Loucy (cell line): Measurements from ENCODE around the gene FLT3LG.
A peak's percentile ranks its signal among the peaks of the same experiment; 100 is the strongest.
"Not testable (repeated sequence)": the region's sequence is repeated elsewhere in the genome, so short reads cannot be mapped to it uniquely, and the experiment has no call there.

Source experiments
- H2AFZ ChIP-seq: fragments of 200-600 bp; sonication (generic); 2 replicates; pipeline ENCODE4 v1.6.0; 2016; ENCODE audit warnings: antibody characterized with exemption, mild to moderate bottlenecking, low read length, moderate library complexity
- H3F3A ChIP-seq: fragments of 200-600 bp; 2 replicates; pipeline ENCODE4 v1.6.0; 2016; ENCODE audit warnings: antibody characterized with exemption, low read depth, mild to moderate bottlenecking
- H3K27me3 ChIP-seq: fragments of 200-600 bp; sonication (generic); 2 replicates; pipeline ENCODE4 v1.6.1; 2014; ENCODE audit warnings: low read length, mild to moderate bottlenecking; ENCODE audit not compliant: insufficient read depth, poor library complexity, severe bottlenecking
- H3K36me3 ChIP-seq: fragments of 200-600 bp; sonication (generic); 2 replicates; pipeline ENCODE4 v1.6.1; 2016; ENCODE audit warnings: low read length; ENCODE audit not compliant: insufficient read depth
- H3K4me1 ChIP-seq: fragments of 200-600 bp; sonication (generic); 2 replicates; pipeline ENCODE4 v1.5.1; 2014; ENCODE audit warnings: low read length, mild to moderate bottlenecking; ENCODE audit not compliant: insufficient read depth, poor library complexity, severe bottlenecking
- H3K4me2 ChIP-seq: fragments of 200-600 bp; sonication (generic); 2 replicates; pipeline ENCODE4 v1.6.0; 2014; ENCODE audit warnings: antibody characterized with exemption, low read length, low read depth, mild to moderate bottlenecking; ENCODE audit not compliant: poor library complexity, severe bottlenecking
- H3K4me3 ChIP-seq: fragments of 200-600 bp; sonication (generic); 2 replicates; pipeline ENCODE4 v1.5.1; 2014; ENCODE audit warnings: low read length, mild to moderate bottlenecking, mixed read lengths; ENCODE audit not compliant: poor library complexity, severe bottlenecking
- H3K79me2 ChIP-seq: fragments of 200-600 bp; sonication (generic); 2 replicates; pipeline ENCODE4 v1.6.1; 2014; ENCODE audit warnings: low read length; ENCODE audit not compliant: insufficient read depth
- H3K9ac ChIP-seq: fragments of 200-600 bp; sonication (generic); 2 replicates; pipeline ENCODE4 v1.6.0; 2014; ENCODE audit warnings: mild to moderate bottlenecking, low read depth, low read length, moderate library complexity; ENCODE audit not compliant: poor library complexity, severe bottlenecking
- H3K9me2 ChIP-seq: fragments of 200-600 bp; sonication (generic); replicated peaks from 2 replicates; pipeline ENCODE4 v1.6.1; 2016; ENCODE audit warnings: low read depth, low read length, mixed read lengths
- H3K9me3 ChIP-seq: fragments of 200-600 bp; sonication (generic); 2 replicates; pipeline ENCODE4 v1.6.1; 2014; ENCODE audit warnings: mild to moderate bottlenecking, antibody characterized with exemption, low read length, low read depth; ENCODE audit not compliant: insufficient read depth
- H4K20me1 ChIP-seq: fragments of 200-600 bp; sonication (generic); 2 replicates; pipeline ENCODE4 v1.6.0; 2014; ENCODE audit warnings: antibody characterized with exemption, low read length, mild to moderate bottlenecking; ENCODE audit not compliant: insufficient read depth, poor library complexity, severe bottlenecking
- EZH2phosphoT487 ChIP-seq: fragments of 200-600 bp; IDR thresholded peaks from 2 replicates; pipeline ENCODE4 v1.6.1; 2018; ENCODE audit warnings: antibody characterized with exemption, mild to moderate bottlenecking, moderate library complexity, borderline replicate concordance
- TF ChIP-seq, protein P1 (sequence below): fragments of 200-600 bp; sonication (generic); conservative IDR thresholded peaks from 2 replicates; pipeline ENCODE4 v1.5.1; 2014; ENCODE audit warnings: mild to moderate bottlenecking, antibody characterized with exemption, low read length

The FLT3LG gene

DNA sequence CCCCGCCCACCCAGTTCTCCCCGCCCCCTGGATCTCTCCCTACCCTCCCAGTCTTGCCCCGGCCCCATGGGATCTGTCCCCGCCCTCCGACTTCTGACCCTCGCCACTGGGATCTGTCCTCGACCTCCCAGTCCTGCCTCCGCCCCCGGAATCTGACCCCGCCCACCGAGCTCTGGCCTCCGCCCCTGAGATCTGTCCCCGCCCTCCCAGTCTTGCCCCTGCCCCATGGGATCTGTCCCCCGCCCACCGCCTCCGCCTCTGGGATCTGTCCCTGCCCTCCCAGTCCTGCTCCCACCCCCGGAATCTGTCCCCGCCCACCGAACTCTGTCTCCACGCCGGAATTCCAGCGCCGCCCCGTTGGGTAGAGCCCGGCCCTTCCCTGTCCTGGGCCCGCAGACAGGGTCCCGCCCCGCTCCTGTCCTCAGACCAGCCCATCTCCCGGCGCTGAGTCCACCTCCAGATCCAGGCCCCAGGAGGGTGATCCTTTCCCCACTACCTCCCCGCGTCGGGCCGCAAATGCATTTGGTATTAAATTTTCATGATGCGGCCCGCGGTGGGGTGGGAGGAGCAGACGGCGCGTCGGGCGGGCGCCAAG is 31.1 kb upstream of the FLT3LG start:
- peak overlapping the region; percentile 98 for H2AFZ ChIP-seq
- H3K4me1 ChIP-seq: peaks cover 11% of the 10 kb centered on the region
- peaks cover 8% of the 10 kb centered on the region; the same call in 1 of the 2 replicates for H3F3A ChIP-seq
- no peaks in the 10 kb centered on the region for H3K36me3 ChIP-seq
- H3K9me3 ChIP-seq: no peaks in the 10 kb centered on the region
- H3K27me3 ChIP-seq: no peaks in the 10 kb centered on the region
- H3K9ac ChIP-seq: peak overlapping the region; percentile 90
- peak overlapping the region; percentile 90 for H3K4me3 ChIP-seq
- H3K79me2 ChIP-seq: peaks cover 3% of the 10 kb centered on the region; the same call in 1 of the 2 replicates
- peaks cover 11% of the 10 kb centered on the region for H4K20me1 ChIP-seq
- H3K4me2 ChIP-seq: peak overlapping the region; percentile 94
- H3K9me2 ChIP-seq: no peaks in the 10 kb centered on the region
- TF ChIP-seq, protein P1, sequence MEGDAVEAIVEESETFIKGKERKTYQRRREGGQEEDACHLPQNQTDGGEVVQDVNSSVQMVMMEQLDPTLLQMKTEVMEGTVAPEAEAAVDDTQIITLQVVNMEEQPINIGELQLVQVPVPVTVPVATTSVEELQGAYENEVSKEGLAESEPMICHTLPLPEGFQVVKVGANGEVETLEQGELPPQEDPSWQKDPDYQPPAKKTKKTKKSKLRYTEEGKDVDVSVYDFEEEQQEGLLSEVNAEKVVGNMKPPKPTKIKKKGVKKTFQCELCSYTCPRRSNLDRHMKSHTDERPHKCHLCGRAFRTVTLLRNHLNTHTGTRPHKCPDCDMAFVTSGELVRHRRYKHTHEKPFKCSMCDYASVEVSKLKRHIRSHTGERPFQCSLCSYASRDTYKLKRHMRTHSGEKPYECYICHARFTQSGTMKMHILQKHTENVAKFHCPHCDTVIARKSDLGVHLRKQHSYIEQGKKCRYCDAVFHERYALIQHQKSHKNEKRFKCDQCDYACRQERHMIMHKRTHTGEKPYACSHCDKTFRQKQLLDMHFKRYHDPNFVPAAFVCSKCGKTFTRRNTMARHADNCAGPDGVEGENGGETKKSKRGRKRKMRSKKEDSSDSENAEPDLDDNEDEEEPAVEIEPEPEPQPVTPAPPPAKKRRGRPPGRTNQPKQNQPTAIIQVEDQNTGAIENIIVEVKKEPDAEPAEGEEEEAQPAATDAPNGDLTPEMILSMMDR: no peak
- TF ChIP-seq EZH2phosphoT487: no peak

DNA sequence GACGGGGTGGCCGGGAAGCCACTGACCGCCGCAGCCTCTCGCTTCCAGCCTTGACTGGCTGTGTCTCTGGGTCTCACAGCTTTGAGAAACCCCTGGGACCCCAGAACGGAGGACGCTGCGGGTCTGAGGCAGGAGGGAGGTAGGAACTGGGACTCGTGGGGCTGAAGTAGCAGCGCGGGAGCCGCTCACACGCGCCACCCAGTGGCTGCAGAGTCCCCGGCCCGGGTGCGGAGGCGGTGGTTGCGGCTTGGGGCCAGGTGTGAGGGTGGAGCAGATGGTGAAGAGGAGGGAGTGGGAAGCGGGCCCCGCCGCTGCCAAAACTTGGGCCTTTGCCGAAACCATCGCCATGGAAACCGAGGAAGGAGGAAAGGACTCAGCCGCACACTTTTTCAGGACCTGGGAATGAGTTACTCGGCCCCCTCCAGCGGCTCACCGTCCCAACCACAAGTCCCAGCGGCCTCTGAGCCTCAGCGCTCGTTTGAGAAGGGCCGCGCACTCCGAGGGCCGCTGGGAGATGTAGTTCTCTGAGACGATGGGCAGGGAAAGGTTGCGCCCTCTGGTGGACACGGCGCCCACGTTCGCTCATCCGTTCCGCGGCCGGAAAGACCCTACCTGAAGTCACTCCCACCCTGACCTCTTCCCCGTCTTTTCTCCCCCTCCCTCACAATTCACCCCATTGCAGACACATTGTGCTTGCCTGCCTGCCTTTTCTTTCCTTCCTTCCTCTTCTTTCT is 30.5 kb upstream of the FLT3LG start:
- Histone ChIP-seq H3K9me3 (no peaks in the 10 kb centered on the region), H3K27me3 (no peaks in the 10 kb centered on the region), H2AFZ (peak overlapping the region; percentile 98), H3K4me2 (peak overlapping the region; percentile 94), H3K4me3 (peak overlapping the region; percentile 90), H3K4me1 (peaks cover 11% of the 10 kb centered on the region), H3F3A (peaks cover 8% of the 10 kb centered on the region; the same call in 1 of the 2 replicates), H3K79me2 (peaks cover 10% of the 10 kb centered on the region; the same call in 1 of the 2 replicates), H3K9ac (peak overlapping the region; percentile 90), H3K9me2 (no peaks in the 10 kb centered on the region), H4K20me1 (peaks cover 18% of the 10 kb centered on the region), H3K36me3 (no peaks in the 10 kb centered on the region)
- no peak for TF ChIP-seq EZH2phosphoT487
- TF ChIP-seq, protein P1: peak; percentile 86

DNA sequence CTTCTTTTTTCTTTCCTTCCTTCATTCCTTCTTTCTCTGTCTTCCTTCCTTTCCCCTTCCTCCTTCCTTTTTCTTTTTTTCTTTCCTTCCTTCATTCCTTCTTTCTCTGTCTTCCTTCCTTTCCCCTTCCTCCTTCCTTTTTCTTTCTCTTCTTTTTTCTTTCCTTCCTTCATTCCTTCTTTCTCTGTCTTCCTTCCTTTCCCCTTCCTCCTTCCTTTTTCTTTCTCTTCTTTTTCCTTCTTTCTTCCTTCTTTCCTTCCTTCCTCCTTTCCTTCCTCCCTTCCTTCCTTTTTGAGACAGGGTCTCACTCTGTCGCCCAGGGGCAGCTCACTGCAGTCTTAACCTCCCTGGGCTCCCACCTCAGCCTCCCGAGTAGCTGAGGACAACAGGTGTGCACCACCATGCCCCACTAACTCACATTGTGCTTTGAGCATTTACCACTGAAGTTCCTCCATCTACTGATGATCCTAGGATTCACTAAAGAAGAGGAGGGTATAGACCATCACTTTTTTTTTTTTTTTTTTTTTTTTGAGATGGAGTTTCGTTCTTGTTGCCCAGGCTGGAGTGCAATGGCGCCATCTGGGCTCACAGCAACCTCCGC is 29.8 kb upstream of the FLT3LG start:
- Histone ChIP-seq H4K20me1 (peaks cover 20% of the 10 kb centered on the region), H3K9ac (peak overlapping the region; percentile 90), H2AFZ (peak overlapping the region; percentile 78; the same call in 1 of the 2 replicates), H3K79me2 (peaks cover 16% of the 10 kb centered on the region), H3K4me1 (peaks cover 11% of the 10 kb centered on the region), H3K4me2 (peak overlapping the region; percentile 94), H3K4me3 (peak overlapping the region; percentile 90)
- not testable (repeated sequence) for H3K27me3 ChIP-seq, H3K9me3 ChIP-seq, H3K9me2 ChIP-seq, H3K36me3 ChIP-seq, H3F3A ChIP-seq
